Measurements from ENCODE around the gene ADCK2.
"Not testable (repeated sequence)": the region's sequence is repeated elsewhere in the genome, so short reads cannot be mapped to it uniquely, and the experiment has no call there.

The ADCK2 gene

GRCh38 chr7:140696024-140696679 is 23.4 kb downstream of the ADCK2 start:
- DNase-seq, result peak; percentile 95

GRCh38 chr7:140696680-140697446 is 24.1 kb downstream of the ADCK2 start, which contains the start of gene NDUFB2:
Gene NDUFB2 (plus strand): TSS chr7:140696708. CDS start chr7:140696745, 37 bp downstream.
- DNase-seq, result peak; percentile 53

GRCh38 chr7:140697447-140698143 is 24.9 kb downstream of the ADCK2 start:
- DNase-seq, result no peak

- DNase-seq, result no peak
Observed at GRCh38 chr7:140698477-140698876, 25.7 kb downstream of the ADCK2 start.

- DNase-seq, result no peak
Observed at GRCh38 chr7:140702774-140703173, 30.0 kb downstream of the ADCK2 start.

- no peak for DNase-seq
Observed at GRCh38 chr7:140704205-140704604, 31.5 kb downstream of the ADCK2 start.

- no peak for DNase-seq
Observed at GRCh38 chr7:140707132-140707531, 34.4 kb downstream of the ADCK2 start.

- not testable (repeated sequence) for DNase-seq
Observed at GRCh38 chr7:140708764-140709163, 36.0 kb downstream of the ADCK2 start.

GRCh38 chr7:140712392-140712791 is 39.6 kb downstream of the ADCK2 start:
- not testable (repeated sequence) for DNase-seq

- no peak for DNase-seq
Observed at GRCh38 chr7:140714331-140715040, 41.7 kb downstream of the ADCK2 start.

- DNase-seq, result no peak
Observed at GRCh38 chr7:140719721-140720120, 47.0 kb downstream of the ADCK2 start.

- DNase-seq, result no peak
Observed at GRCh38 chr7:140722254-140722653, 49.5 kb downstream of the ADCK2 start.

GRCh38 chr7:140723006-140723405 is 50.3 kb downstream of the ADCK2 start:
- peak; percentile 8 for DNase-seq

GRCh38 chr7:140723574-140723973 is 50.8 kb downstream of the ADCK2 start:
- no peak for DNase-seq

- DNase-seq, result no peak
Observed at GRCh38 chr7:140724706-140725105, 52.0 kb downstream of the ADCK2 start.

GRCh38 chr7:140726281-140726680 is 53.5 kb downstream of the ADCK2 start:
- no peak for DNase-seq

GRCh38 chr7:140732416-140732815 is 59.7 kb downstream of the ADCK2 start:
- no peak for DNase-seq

- no peak for DNase-seq
Observed at GRCh38 chr7:140734096-140734495, 61.4 kb downstream of the ADCK2 start.

GRCh38 chr7:140734729-140735128 is 62.0 kb downstream of the ADCK2 start:
- DNase-seq, result no peak

GRCh38 chr7:140738280-140738679 is 65.5 kb downstream of the ADCK2 start:
- DNase-seq, result no peak

- not testable (repeated sequence) for DNase-seq
Observed at GRCh38 chr7:140743255-140743654, 70.5 kb downstream of the ADCK2 start.

GRCh38 chr7:140744005-140744404 is 71.3 kb downstream of the ADCK2 start:
- DNase-seq, result no peak

Data from T-helper 9 cell (primary cell).